H7 (cell line): ENCODE results near the gene ADGRG4. TPM values are rescaled to one million over a fixed set of nuclear protein-coding genes. Genes with fewer than 3 reads are reported as not detected.
A peak's percentile ranks its signal among the peaks of the same experiment; 100 is the strongest.
"Not testable (repeated sequence)": the region's sequence is repeated elsewhere in the genome, so short reads cannot be mapped to it uniquely, and the experiment has no call there.

Experiments used
- DNase-seq: peaks from one replicate; pipeline ENCODE4 v3.0.0; 2012
- H3K27me3 ChIP-seq: 2 replicates; pipeline ENCODE4 v1.6.0; 2011; ENCODE audit warnings: mild to moderate bottlenecking, low read length; ENCODE audit not compliant: control insufficient read depth, insufficient read depth
- H3K36me3 ChIP-seq: replicated peaks from 2 replicates; pipeline ENCODE4 v1.5.1; 2011; ENCODE audit warnings: low read length; ENCODE audit not compliant: control insufficient read depth, insufficient read depth
- H3K4me3 ChIP-seq: 2 replicates; pipeline ENCODE4 v1.5.1; 2011; ENCODE audit warnings: low read depth, mild to moderate bottlenecking, control low read depth, low read length, moderate library complexity; ENCODE audit not compliant: insufficient read depth
- total RNA-seq: library from RNA; depleted of rRNA; stranded (reverse); fragments of >200 nt; shearing (Covaris generic); gene quantifications from 2 replicates; pipeline ENCODE4 v1.2.3, GENCODE V29; 2014

Gene ADGRG4
- total RNA-seq, 1 experiment from 2014 or later = not detected

DNA sequence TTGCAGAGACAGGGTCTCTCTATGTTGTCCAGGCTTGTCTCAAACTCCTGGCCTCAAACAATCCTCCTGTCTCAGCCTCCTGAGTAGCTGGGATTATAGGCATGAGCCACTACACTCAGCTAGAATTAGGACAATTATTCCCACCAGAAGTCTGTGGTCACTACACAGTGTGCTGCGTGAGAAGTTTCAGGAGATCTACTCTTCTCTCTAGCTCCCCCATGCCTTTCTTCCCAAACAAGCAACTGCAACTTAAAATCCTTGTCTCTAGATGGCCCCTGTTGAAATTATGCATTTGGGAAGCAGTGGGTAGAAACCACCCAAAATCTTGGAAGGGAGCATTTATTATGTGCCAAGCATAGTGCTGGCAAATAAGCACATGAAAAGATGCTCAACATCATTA lies 28.4 kb upstream of the ADGRG4 start:
- no peak for DNase-seq
- Histone ChIP-seq H3K27me3 (no peaks in the 10 kb centered on the region), H3K4me3 (no peak overlapping the region), H3K36me3 (no peaks in the 10 kb centered on the region)

DNA sequence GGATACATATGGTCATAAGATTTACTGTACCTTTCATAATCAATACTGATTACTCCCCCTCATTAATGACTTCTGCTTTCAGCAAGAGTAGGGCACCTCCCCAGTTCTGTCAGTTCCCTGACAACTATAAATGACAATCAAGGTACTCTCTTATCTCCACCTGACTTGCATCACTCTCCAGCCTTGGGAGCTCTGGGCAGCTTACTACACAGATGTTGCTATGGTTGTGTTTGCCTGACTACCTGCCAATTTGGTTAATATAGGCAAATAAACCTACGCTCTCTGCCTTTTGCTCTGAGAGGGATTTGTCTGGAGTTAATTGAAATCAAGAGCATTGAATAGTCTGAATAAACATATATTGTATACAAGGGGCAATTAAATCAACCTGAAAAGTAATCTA lies 26.8 kb upstream of the ADGRG4 start:
- H3K27me3 ChIP-seq = no peaks in the 10 kb centered on the region
- DNase-seq = no peak
- H3K36me3 ChIP-seq = no peaks in the 10 kb centered on the region
- no peak overlapping the region for H3K4me3 ChIP-seq

GRCh38 chrX:136275553-136275952 lies 25.2 kb upstream of the ADGRG4 start:
- no peaks in the 10 kb centered on the region for H3K27me3 ChIP-seq
- H3K36me3 ChIP-seq = no peaks in the 10 kb centered on the region
- DNase-seq = no peak

DNA sequence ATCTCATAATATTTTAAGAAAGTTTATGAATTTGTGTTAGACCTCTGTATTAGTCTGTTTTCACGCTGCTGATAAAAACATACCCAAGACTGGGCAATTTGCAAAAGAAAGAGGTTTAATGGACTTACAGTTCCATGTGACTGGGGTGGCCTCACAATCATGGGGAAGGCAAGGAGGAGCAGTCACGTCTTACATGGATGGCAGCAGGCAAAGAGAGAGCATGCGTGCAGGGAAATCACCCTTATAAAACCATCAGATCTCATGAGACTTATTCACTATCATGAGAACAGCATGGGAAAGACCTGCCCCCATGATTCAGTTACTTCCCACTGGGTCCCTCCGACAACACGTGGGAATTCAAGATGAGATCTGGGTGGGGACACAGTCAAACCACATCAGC lies 14.4 kb upstream of the ADGRG4 start:
- H3K27me3 ChIP-seq, H3K36me3 ChIP-seq, H3K4me3 ChIP-seq, DNase-seq: not testable (repeated sequence)

More at GRCh38 chrX:136275553-136275952, 25.2 kb upstream of the ADGRG4 start:
- H3K4me3 ChIP-seq = no peak overlapping the region

DNA sequence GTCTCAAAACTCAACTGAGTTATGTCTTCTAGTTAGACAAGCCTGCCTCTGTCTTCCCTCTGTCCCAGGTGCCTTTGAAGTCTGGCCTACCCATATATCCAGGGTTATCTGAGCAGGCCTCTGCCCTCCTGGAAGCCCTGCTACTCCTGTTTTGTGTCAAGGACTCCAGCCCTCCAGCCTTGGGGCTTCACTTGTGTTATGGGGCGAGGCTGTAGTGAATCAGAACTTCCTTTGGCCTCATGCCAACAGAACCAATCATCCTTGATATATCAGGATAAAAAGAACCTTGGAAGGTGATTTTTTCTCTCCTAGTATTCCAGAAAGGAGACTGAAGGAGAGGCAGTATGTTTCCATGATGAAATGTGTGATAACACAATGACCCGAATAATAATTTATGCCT lies 8.9 kb upstream of the ADGRG4 start:
- DNase-seq = no peak
- Histone ChIP-seq H3K4me3 (no peak overlapping the region), H3K36me3 (no peaks in the 10 kb centered on the region), H3K27me3 (no peaks in the 10 kb centered on the region)

GRCh38 chrX:136292656-136293055 lies 8.1 kb upstream of the ADGRG4 start:
- Histone ChIP-seq H3K4me3 (no peak overlapping the region), H3K27me3 (no peaks in the 10 kb centered on the region), H3K36me3 (no peaks in the 10 kb centered on the region)
- no peak for DNase-seq

GRCh38 chrX:136295380-136295779 lies 5.4 kb upstream of the ADGRG4 start:
- Histone ChIP-seq H3K4me3 (no peak overlapping the region), H3K36me3 (no peaks in the 10 kb centered on the region), H3K27me3 (no peaks in the 10 kb centered on the region)
- DNase-seq = no peak

- DNase-seq = no peak
- H3K36me3 ChIP-seq = no peaks in the 10 kb centered on the region
- H3K27me3 ChIP-seq = no peaks in the 10 kb centered on the region
- H3K4me3 ChIP-seq = no peak overlapping the region
These were observed 2.3 kb downstream of the ADGRG4 start for GRCh38 chrX:136303041-136303440.

DNA sequence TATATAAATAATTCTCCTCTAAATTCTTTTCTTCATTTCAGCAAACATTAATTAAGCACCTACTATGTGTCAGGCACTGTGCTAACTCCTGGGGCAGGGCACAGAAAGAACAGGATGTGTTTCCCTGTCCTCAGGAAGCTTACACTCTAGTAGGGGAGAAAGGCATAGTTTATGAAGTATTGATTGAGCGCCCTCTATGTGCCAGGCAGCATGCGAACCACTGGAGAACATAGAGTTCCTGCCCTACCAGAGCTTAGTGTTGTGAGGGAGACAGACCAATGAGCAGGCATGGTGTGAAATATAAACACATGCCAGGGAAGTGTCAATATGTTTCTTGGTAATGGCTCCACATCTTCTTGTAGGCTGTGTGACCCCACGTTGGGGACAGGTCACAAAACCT lies 3.7 kb downstream of the ADGRG4 start:
- DNase-seq = peak; percentile 15
- no peaks in the 10 kb centered on the region for H3K27me3 ChIP-seq
- H3K36me3 ChIP-seq = no peaks in the 10 kb centered on the region
- H3K4me3 ChIP-seq = no peak overlapping the region

DNA sequence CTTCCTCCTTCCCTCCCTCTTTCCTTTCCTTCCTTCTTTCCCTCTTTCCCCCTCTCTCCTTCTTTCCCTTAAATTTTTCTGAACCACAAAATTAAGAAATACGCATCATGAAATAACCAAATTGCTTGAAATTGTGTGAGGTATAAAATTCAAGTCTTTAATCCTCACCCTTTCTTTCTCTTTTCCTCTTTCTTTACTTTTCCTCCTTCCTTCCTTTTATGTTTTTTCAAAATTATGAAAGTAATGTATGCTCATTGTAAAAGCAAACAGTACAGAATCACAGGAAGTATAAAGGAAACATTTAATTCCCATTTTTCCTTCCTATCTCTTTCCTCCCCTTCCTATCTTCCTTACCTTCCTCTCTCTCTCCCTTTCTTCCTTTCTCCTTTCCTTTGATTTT lies 5.4 kb downstream of the ADGRG4 start:
- Histone ChIP-seq H3K4me3 (no peak overlapping the region), H3K36me3 (no peaks in the 10 kb centered on the region), H3K27me3 (no peaks in the 10 kb centered on the region)
- DNase-seq = no peak

DNA sequence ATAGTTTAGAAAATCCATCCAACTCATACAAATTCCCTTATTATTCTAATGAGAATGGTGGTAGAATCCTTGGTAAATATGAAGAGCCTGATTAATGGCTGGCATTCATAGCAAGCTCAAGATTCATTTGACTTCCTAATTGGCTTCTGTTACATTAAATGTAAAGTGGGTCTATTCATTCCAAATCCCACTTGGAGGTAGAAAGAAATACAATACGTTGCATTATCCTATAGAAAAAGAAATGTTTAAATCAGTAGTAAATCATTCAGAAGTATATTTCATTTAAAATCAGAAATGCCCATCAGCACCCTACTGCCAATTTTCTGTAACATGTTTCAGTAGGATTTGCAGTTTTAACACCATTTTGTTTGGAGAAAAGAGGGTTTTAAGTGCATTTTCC lies 6.7 kb downstream of the ADGRG4 start:
- Histone ChIP-seq H3K36me3 (no peaks in the 10 kb centered on the region), H3K4me3 (no peak overlapping the region), H3K27me3 (no peaks in the 10 kb centered on the region)
- DNase-seq = no peak

DNA sequence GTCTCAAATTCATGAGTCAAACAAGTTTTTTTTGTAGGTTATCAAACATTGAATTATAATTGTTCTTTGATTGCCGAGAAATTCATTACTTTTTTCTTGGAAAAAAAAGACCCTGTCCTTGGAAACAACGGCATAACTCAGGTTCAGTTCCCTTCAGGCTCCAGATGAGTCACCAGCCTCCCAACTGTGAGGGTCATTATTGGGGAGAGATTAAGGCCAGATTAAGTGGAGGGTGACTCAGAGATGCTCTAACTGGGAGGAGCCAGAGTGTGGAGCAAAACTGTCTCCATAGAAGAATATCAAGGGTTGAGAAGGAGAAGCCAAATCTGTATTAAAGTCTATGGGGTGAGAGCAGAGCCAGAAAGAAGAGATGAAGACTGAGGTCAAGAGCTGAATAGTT lies 9.6 kb downstream of the ADGRG4 start:
- no peak overlapping the region for H3K4me3 ChIP-seq
- no peak for DNase-seq
- no peaks in the 10 kb centered on the region for H3K27me3 ChIP-seq
- no peaks in the 10 kb centered on the region for H3K36me3 ChIP-seq

- H3K27me3 ChIP-seq = no peaks in the 10 kb centered on the region
- H3K4me3 ChIP-seq = no peak overlapping the region
- no peak for DNase-seq
- no peaks in the 10 kb centered on the region for H3K36me3 ChIP-seq
These were observed 17.4 kb downstream of the ADGRG4 start for GRCh38 chrX:136318156-136318555.

DNA sequence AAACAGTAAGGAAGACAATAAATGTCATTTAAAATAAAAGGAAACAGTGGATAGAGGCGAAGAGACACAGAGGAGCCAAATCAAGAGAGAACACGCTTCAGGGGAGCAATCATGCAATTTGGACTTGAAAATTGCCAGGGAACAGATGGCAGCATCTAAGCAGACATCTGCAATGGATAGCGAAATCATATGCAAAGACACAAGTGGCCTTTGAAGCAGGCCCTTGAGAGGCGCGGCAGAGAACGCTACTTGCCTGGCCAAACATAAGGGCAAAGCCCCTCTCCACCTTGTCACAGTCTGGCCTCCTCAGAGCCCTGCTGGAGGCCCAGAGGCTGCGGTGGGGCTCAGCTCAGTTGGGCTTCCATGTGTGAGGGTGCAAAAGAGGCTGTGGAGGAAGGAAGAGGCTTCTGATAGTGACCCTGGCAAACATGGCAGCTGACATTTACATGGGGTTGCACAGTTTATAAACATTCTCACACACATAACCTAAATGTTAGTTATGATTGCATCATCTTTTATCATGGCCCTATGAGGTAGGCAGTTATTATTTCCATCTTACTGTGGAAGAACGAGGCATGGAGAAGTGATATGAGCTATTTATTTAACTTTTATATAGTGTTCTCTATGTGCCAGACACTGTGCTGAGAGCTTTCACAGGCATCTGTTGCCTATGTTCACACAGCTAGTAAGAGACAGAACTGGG lies 18.3 kb downstream of the ADGRG4 start:
- H3K4me3 ChIP-seq = no peak overlapping the region
- no peak for DNase-seq
- no peaks in the 10 kb centered on the region for H3K27me3 ChIP-seq
- H3K36me3 ChIP-seq = no peaks in the 10 kb centered on the region

DNA sequence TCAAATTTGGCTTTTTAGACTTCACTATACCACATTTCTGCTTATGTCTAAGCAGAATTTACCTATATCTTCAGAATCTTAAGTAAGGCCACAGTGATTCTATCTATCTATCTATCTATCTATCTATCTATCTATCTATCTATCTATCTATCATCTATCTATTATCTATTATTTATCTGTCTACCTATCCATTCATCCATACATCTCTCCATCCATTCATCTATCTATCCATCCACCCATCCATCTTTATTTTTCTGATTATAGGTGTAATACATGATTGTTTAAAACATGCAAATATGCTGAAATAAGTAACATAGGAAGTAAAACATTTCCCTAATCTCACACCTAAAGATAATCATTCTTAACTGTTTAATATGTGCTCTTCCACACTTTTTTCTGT lies 18.8 kb downstream of the ADGRG4 start:
- no peaks in the 10 kb centered on the region for H3K27me3 ChIP-seq
- DNase-seq = no peak
- H3K36me3 ChIP-seq = no peaks in the 10 kb centered on the region
- no peak overlapping the region for H3K4me3 ChIP-seq

DNA sequence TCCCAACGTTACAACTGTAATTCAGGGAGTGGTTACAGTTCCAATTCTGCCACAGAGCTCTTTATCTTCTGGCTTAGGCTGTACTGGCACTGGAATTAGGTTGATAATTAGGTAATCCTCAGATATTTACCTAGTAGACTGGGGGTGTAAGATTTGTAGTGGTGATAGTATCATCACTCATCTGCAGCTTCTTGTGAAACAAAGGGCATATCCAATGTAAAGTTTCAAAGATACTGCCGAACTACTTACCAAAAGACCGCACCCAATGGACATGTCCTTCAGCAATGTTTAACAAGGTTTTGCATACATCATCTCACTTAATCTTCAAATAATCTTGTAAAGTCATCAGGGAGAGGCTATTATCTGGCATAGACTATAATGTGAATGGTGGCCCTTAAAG lies 20.8 kb downstream of the ADGRG4 start:
- Histone ChIP-seq H3K4me3 (no peak overlapping the region), H3K27me3 (no peaks in the 10 kb centered on the region), H3K36me3 (no peaks in the 10 kb centered on the region)
- no peak for DNase-seq
